Dendritic cell treated with granulocyte-macrophage colony-stimulating factor and Interleukin-4, amounts not matched to agents 40 ng/mL and 50 ng/mL, for 4 days (primary cell): Measurements from ENCODE around the gene IGSF21.

ENCODE experiments used
- H3K27ac Mint-ChIP-seq: one replicate; pipeline ENCODE4 v1.8.0; 2022; ENCODE audit warnings: mild to moderate bottlenecking, mixed read lengths
- H3K27me3 Mint-ChIP-seq: one replicate; pipeline ENCODE4 v1.8.0; 2022; ENCODE audit warnings: mild to moderate bottlenecking, mixed read lengths
- H3K36me3 Mint-ChIP-seq: one replicate; pipeline ENCODE4 v1.8.0; 2022; ENCODE audit warnings: low read depth, mixed read lengths
- H3K4me1 Mint-ChIP-seq: one replicate; pipeline ENCODE4 v1.8.0; 2022; ENCODE audit warnings: low read depth, mixed read lengths
- H3K4me3 Mint-ChIP-seq: one replicate; pipeline ENCODE4 v1.8.0; 2022; ENCODE audit warnings: mild to moderate bottlenecking, moderate library complexity, mixed read lengths
- H3K9me3 Mint-ChIP-seq: one replicate; pipeline ENCODE4 v1.8.0; 2022; ENCODE audit warnings: mixed read lengths
- intact Hi-C: fragments of 100-400 bp; cut with micrococcal nuclease; formaldehyde crosslinking; loops from one replicate; pipeline ENCODE4 v1.15.0; 2022

Gene IGSF21

DNA sequence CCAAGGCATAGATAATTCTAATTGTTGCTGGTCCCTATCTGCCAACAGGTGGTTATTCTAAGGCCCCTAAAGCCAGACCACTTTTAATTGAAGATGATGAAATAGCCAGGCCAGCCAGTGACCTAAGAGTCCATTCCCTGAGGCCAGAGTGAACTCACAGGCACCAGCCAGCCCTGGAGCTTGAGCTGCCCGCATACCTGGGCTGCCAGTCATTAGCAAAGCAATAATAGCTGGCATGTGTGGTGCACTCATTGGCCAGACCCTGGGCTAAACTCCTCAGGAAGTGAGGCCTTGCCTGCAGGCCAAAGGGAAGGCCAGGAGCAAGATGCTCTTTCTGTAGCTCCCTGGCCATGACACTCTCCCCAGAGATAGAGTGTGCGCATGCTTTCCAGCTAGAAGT is 192.8 kb downstream of the IGSF21 start:
- Mint-ChIP-seq H3K27me3 (peaks cover 25% of the 10 kb centered on the region), H3K27ac (no peak overlapping the region), H3K4me1 (no peaks in the 10 kb centered on the region), H3K4me3 (no peak overlapping the region), H3K9me3 (no peaks in the 10 kb centered on the region), H3K36me3 (no peaks in the 10 kb centered on the region)
- intact Hi-C loops: no loop called here

DNA sequence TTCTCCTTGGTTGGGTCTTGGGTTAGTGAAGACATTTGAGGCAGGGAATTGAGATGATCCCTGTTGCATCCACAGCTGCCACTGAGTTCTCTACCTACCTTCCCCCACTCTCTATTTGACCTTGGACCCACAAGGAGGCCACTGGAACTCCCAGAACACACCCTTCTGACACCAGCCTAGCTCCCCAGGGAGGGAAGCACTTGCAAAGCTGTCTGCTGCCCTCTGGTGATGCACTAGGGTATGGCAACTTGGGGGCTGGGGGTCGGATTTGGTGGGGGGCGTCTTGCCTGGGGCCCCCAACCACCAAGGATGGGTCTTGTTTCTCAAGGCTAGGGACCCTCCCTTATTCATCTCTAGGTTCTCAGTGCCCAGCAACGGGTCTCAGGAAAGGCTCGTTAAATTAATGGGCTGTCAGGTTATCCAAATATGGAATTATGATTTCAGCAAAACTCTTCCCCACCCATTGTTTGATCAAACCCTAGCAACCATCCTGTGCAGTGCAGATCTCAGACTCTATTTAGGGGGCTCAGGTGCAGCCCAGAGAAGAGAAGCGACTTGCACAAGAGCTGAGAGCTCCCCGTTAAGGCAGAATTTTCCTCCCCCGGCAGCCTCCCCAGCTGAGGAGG is 195.3 kb downstream of the IGSF21 start:
- H3K27me3 Mint-ChIP-seq: peaks cover 11% of the 10 kb centered on the region
- no peaks in the 10 kb centered on the region for H3K9me3 Mint-ChIP-seq
- no peak overlapping the region for H3K4me3 Mint-ChIP-seq
- no peak overlapping the region for H3K27ac Mint-ChIP-seq
- H3K4me1 Mint-ChIP-seq: no peaks in the 10 kb centered on the region
- intact Hi-C loops: no loop called here
- H3K36me3 Mint-ChIP-seq: no peaks in the 10 kb centered on the region

DNA sequence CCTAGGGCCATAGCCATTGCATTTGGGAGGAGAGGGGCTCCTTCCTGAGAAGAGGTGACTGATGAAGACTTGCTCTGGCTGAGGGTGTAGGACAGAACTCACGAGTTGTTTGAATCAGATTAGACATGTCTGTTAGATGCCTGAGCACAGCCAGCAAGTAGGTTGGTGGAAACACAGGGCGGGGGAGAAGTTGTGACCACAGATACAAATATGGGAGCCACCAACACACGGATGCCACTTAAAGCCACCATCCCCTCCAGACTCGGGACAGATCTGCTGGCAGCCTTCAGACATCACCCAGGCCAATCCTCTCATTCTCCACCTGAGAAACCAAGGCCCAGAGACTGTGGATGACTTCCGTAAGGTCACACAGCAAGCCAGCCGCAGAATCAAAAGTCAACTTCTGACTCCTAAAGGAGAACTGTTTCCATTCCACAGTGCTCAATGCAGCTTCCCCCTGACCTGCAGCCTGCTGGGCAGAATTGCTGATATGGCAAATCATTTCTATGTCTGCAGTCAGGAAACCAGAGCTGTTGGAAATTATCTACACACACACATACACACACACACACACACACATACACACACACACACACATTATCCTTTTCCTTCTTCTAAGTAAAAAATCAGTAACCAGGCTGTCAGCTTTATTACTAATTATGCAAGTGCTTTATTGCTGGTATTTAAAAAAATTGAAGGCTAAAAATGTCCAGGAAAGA is 196.7 kb downstream of the IGSF21 start:
- Mint-ChIP-seq H3K27me3 (peaks cover 2% of the 10 kb centered on the region), H3K9me3 (no peaks in the 10 kb centered on the region), H3K4me3 (no peak overlapping the region), H3K27ac (no peak overlapping the region), H3K4me1 (no peaks in the 10 kb centered on the region), H3K36me3 (no peaks in the 10 kb centered on the region)
- intact Hi-C loops: no loop called here

DNA sequence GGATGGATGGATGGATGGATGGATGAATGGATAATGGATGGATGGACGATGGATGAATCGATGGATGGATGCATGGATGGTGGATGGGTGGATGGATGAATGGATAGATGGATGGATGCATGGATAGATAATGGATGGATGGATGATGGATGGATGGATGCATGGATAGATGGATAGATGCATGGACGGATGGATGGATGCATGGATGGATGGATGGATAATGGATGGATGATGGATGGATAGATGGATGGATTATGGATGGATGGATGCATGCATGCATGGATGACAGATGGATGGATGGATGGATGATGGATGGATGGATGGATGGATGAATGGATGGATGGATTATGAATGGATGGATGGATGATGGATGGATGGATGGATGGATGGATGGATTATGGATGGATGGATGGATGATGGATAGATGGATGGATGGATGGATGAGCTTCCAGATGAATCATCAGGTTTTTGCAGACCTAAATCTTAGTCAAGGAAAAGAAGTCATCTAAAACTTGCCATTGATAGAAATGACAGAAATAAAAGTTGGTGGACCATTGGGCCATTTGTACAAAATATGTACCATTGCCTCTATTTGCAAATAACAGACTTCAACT is 197.7 kb downstream of the IGSF21 start:
- Mint-ChIP-seq H3K4me1 (no peaks in the 10 kb centered on the region), H3K27ac (no peak overlapping the region), H3K36me3 (no peaks in the 10 kb centered on the region), H3K27me3 (no peaks in the 10 kb centered on the region), H3K4me3 (no peak overlapping the region), H3K9me3 (no peaks in the 10 kb centered on the region)
- intact Hi-C loops: no loop called here

DNA sequence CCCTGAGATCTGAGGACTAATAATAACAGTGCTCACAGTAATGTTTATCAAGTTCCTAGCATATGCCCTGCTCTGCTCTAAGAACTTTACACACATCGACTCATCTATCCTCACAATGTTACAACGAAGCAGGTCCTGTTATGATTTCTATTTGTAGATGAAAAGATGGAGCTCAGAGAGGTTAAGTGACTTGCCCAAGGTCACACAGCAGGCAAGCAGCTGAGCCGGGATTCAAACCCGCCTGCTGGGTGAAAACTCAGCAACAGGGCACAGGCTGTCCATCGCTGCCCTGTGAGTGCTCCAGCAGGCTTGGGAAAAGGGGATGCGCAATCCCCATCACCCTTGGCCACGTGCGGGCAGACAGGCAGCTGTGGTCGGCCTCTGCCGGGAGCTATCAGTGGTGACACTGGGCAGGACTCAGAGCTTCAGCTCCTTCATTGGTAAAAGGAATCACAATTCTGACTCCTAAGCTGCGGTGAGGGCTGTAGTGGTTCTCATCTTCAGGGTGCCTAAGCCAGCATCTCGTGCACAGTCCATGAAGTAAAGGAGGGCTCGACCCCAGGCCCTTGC is 199.8 kb downstream of the IGSF21 start:
- Mint-ChIP-seq H3K27me3 (peaks cover 2% of the 10 kb centered on the region), H3K36me3 (no peaks in the 10 kb centered on the region), H3K27ac (no peak overlapping the region), H3K4me1 (no peaks in the 10 kb centered on the region), H3K9me3 (no peaks in the 10 kb centered on the region), H3K4me3 (no peak overlapping the region)
- intact Hi-C loops: no loop called here

DNA sequence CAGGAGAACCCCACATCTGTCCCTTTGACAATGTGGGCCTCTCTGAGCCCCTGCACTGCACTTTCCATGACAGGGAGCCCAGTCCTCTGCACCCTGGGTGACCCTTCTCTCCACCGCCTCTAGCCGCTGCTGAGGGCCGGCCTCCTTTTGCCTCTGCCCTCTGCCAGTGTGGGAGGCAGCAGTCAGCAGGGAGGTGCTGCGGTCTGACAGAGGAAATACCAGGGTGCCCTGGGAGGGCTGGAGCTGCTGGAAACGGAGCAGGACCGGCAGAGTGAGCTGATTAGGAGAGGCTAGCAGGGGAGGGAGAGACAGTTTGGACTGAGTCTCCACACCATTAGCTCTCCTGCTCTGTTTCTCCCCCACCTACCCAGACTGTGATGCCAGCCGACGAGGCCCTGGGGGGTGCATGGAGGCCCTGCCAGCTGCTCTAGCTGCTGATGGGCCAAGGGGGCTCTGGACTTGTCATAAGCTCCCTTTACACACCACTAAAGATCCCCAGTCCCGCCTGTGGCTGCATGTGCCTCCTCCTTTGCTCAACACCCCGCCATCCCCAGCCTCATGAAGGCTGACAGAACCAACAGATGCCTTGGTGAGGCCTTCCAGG is 202.1 kb downstream of the IGSF21 start:
- Mint-ChIP-seq H3K4me1 (no peaks in the 10 kb centered on the region), H3K27me3 (peaks cover 2% of the 10 kb centered on the region), H3K36me3 (no peaks in the 10 kb centered on the region), H3K9me3 (no peaks in the 10 kb centered on the region), H3K27ac (no peak overlapping the region), H3K4me3 (no peak overlapping the region)
- intact Hi-C loops: no loop called here

DNA sequence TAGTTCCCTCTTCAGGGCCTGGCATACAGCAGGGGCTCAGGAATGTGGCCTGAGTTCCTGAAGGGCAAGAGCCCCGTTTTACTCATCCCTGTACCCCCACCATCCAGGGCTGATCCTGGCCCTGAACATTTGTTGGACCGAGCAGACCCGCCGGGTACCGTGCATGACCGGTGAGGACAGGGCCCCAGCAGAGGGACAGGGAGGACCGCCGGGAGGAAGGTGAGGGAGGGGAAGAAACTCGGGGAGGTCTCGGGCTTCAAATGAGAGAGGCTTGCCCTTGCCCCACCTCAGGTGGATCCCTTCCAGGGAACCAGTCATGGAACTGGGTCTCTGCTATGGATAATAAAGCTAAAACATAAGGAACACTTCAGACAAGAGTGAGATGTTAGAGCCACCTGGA is 205.4 kb downstream of the IGSF21 start:
- intact Hi-C loops: no loop called here
- Mint-ChIP-seq H3K27me3 (peaks cover 2% of the 10 kb centered on the region), H3K4me1 (no peaks in the 10 kb centered on the region), H3K9me3 (no peaks in the 10 kb centered on the region), H3K27ac (no peak overlapping the region), H3K36me3 (no peaks in the 10 kb centered on the region), H3K4me3 (no peak overlapping the region)

DNA sequence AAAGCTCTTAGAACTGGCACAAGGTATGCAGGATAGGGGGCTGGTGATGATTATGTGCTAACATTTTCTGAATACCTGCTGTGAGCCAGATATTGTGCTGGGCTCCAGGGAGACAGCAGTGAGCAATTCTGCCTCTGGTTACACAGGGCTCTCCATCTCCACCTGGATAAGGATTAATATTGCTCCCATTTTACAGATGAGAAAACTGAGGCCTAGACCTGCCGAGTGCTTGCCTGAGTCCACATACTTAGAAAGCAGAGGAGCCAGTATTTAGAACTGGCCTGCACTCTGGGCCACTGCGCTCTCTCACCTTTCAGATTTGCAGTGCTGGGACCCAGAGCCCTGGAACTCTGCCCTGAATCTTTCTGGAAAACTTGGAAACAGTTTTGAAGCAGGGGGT is 205.9 kb downstream of the IGSF21 start:
- Mint-ChIP-seq H3K4me3 (no peak overlapping the region), H3K4me1 (no peaks in the 10 kb centered on the region), H3K27ac (no peak overlapping the region), H3K27me3 (peaks cover 2% of the 10 kb centered on the region), H3K9me3 (no peaks in the 10 kb centered on the region), H3K36me3 (no peaks in the 10 kb centered on the region)
- intact Hi-C loops: no loop called here

DNA sequence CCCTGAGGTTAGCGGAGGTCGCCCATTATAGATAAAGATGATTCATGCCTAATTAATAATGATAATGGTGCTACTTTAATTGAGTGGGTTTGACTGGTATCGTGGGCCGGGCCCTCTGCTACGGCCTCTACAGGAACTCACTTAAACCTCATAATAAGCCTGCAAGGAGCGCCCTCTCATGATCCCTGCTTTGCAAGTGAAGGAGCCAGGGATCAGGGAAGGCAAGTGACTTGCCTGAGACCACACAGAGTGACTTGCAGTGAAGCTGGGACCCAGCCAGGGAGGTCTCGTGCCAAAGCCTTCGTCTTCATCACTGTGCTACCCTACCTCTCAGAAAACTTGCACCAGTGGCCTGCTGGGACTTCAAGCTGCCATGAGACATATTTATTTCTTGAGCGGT is 206.8 kb downstream of the IGSF21 start:
- intact Hi-C loops: no loop called here
- no peaks in the 10 kb centered on the region for H3K36me3 Mint-ChIP-seq
- peaks cover 2% of the 10 kb centered on the region for H3K27me3 Mint-ChIP-seq
- no peaks in the 10 kb centered on the region for H3K9me3 Mint-ChIP-seq
- no peak overlapping the region for H3K27ac Mint-ChIP-seq
- no peaks in the 10 kb centered on the region for H3K4me1 Mint-ChIP-seq
- H3K4me3 Mint-ChIP-seq: no peak overlapping the region

DNA sequence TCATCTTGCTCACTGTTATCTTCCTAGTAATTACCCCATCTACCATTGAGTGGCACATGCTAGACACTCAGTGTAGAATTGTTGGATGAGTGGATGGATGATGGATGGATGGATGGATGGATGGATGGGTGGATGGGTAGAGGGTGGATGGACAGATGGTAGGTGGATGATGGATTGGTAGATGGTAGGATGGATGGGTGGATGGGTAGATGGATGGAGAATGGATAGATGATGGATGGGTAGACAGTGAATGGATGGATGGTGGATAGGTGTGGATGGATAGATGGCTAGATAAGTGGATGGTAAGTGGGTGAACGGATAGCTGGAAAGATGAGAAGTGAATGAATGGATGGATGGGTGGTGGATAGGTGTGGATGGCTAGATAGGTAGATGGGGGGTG is 207.9 kb downstream of the IGSF21 start:
- no peaks in the 10 kb centered on the region for H3K36me3 Mint-ChIP-seq
- no peak overlapping the region for H3K27ac Mint-ChIP-seq
- intact Hi-C loops: no loop called here
- no peaks in the 10 kb centered on the region for H3K4me1 Mint-ChIP-seq
- peaks cover 2% of the 10 kb centered on the region for H3K27me3 Mint-ChIP-seq
- H3K4me3 Mint-ChIP-seq: no peak overlapping the region
- no peaks in the 10 kb centered on the region for H3K9me3 Mint-ChIP-seq

DNA sequence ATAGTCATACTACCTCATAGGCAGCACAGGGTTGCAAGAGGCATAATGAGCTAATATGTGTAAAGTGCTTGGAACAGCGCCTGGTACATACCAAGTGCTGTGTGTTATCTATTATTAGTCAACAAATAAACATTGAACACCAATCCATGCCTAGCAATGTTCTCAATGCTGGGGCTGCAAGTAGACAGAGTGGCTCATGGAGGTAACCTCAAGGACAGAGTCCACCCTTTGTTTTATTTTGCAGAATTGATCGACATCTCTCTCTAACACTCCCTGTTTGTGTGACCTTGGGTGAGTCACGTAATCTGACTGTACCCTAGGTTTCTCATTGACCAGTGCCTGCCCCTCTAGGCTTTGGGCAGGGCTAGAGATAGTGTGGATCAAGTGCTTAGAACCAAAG is 209.2 kb downstream of the IGSF21 start:
- H3K4me3 Mint-ChIP-seq: no peak overlapping the region
- no peaks in the 10 kb centered on the region for H3K9me3 Mint-ChIP-seq
- intact Hi-C loops: no loop called here
- H3K36me3 Mint-ChIP-seq: no peaks in the 10 kb centered on the region
- H3K27me3 Mint-ChIP-seq: peaks cover 2% of the 10 kb centered on the region
- H3K4me1 Mint-ChIP-seq: no peaks in the 10 kb centered on the region
- H3K27ac Mint-ChIP-seq: no peak overlapping the region

DNA sequence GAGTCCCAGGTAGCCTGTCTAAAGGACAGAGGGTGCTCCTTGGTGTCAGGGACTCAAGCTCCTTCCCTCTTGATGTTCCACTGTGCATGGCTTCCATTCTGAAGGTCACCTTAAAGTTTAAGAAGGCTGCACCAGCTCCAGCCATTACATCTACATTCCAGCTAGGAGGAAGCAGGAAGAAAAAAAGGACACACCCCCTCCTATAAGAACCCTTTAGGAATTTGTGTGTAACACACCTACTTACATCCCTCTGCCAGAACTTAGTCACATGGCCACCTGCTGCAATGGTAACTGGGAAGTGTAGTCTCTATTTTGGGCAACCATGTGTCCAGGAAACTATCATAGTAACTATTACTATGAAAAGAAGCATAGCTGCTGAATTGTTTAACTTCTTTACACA is 211.5 kb downstream of the IGSF21 start:
- Mint-ChIP-seq H3K4me3 (no peak overlapping the region), H3K9me3 (no peaks in the 10 kb centered on the region), H3K27me3 (peaks cover 4% of the 10 kb centered on the region), H3K27ac (no peak overlapping the region), H3K4me1 (no peaks in the 10 kb centered on the region), H3K36me3 (no peaks in the 10 kb centered on the region)
- intact Hi-C loops: no loop called here

DNA sequence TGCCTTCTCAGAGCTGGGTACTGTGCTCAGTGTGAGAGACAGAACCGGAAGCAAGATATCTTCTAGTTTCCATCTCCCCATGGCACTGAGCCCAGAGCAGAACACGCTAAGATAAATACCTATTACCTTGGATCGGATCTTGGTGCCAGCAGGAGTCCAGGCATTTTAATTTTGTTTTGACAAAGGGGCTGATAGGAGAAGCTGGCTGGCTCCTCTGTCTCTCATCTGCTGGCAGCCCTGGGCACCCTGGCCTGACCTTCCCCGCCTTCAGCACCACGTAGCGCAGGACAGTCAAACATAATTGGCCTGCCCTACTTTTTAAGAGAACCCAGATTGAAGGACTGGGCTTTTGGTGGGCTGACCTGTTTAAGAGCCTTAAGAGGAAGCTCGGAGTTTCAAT is 212.5 kb downstream of the IGSF21 start:
- no peaks in the 10 kb centered on the region for H3K9me3 Mint-ChIP-seq
- no peaks in the 10 kb centered on the region for H3K36me3 Mint-ChIP-seq
- no peak overlapping the region for H3K27ac Mint-ChIP-seq
- peaks cover 4% of the 10 kb centered on the region for H3K27me3 Mint-ChIP-seq
- intact Hi-C loops: no loop called here
- H3K4me1 Mint-ChIP-seq: no peaks in the 10 kb centered on the region
- H3K4me3 Mint-ChIP-seq: no peak overlapping the region

DNA sequence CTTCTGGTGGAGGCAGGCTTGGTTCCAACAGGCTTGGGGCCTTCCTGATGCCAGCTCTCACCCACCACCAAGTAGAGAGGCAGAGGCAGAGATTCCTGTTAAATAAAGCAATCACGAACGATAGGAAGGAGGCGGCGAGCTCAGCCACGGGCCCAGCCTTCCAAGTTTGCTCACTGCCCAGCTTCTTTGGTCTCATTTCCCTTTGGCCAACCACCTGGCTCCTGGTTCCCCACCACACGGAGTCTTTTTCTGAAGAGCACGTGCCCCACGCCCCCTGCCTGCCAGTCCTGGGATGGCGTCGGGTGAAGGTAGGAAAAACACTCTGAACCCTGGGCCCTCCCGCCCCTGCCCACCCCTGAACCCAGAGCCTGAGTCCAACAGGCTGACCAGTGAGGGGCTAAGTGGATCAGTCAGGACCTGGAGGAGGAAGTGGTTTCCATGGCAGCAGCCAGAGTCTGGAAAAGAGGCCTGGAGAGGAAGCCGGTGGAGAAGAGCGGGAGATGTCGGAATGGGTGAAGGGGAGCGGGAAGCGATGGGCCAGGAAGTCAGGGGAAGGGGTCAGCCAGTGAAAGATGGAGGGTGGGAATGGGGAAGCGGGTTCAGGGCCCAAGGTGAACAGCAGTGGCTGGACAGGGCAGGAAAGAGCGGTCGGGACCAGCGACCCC is 214.9 kb downstream of the IGSF21 start:
- Mint-ChIP-seq H3K27me3 (peaks cover 4% of the 10 kb centered on the region), H3K4me3 (no peak overlapping the region), H3K4me1 (no peaks in the 10 kb centered on the region), H3K36me3 (no peaks in the 10 kb centered on the region), H3K27ac (no peak overlapping the region), H3K9me3 (no peaks in the 10 kb centered on the region)
- intact Hi-C loops: no loop called here
